ENCODE measurements around the gene TBC1D5. TPM values are rescaled to one million over a fixed set of nuclear protein-coding genes. Genes with fewer than 3 reads are reported as not detected.

The TBC1D5 gene
- total RNA-seq, 1 experiment from 2014 or later = 33.9 TPM

GRCh38 chr3:17217588-17217987, 524.8 kb downstream of the TBC1D5 start:
- no TSS peak for BruUV-seq (replicated peaks)
- Histone ChIP-seq H2AFZ (ENCODE audit: low read depth, low read length, poor library complexity, severe bottlenecking) (no peak overlapping the region), H3K4me2 (ENCODE audit: low read length) (no peak overlapping the region), H3K79me2 (ENCODE audit: insufficient read depth, low read length) (no peaks in the 10 kb centered on the region), H3K4me1 (ENCODE audit: control insufficient read depth in 1 of 2, insufficient read depth in 2 of 2, low read length in 2 of 2) (no peaks in the 10 kb centered on the region), H3K4me3 (replicated peaks in 1 of 2; ENCODE audit: low read depth in 1 of 2, low read length in 2 of 2) (no peak overlapping the region), H3K9ac (ENCODE audit: low read length) (no peak overlapping the region), H4K20me1 (ENCODE audit: insufficient read depth) (no peaks in the 10 kb centered on the region), H3K36me3 (ENCODE audit: control insufficient read depth in 1 of 2, insufficient read depth in 2 of 2, low read length in 2 of 2) (no peaks in the 10 kb centered on the region), H3K9me2 (ENCODE audit: insufficient read depth) (no peaks in the 10 kb centered on the region), H3K27ac (ENCODE audit: low read depth, low read length) (no peak overlapping the region), H3K27me3 (ENCODE audit: insufficient read depth, low read length) (no peaks in the 10 kb centered on the region), H3K9me3 (ENCODE audit: control insufficient read depth in 1 of 2, insufficient read depth in 1 of 2, low read depth in 1 of 2, low read length in 2 of 2) (no peaks in the 10 kb centered on the region)
- ChIA-PET POLR2A (no interaction called here), CTCF (no interaction called here), RAD21 (ENCODE audit: low non-redundant PET in 1 of 2, low total read pairs in 2 of 2, uncharacterized antibody in 2 of 2, unreplicated experiment in 2 of 2) (no interaction called here)
- intact Hi-C loops (cut with micrococcal nuclease) = no loop called here
- ATAC-seq (no peak), DNase-seq (ENCODE audit: low read depth, low spot score) (no peak)
- TF ChIP-seq CBX3 (IDR thresholded peaks at IDR 0.05; ENCODE audit: low read depth) = no peak
- TF ChIP-seq RAD21 (IDR thresholded peaks at IDR 0.05; ENCODE audit: low read depth) = no peak
- no peak for TF ChIP-seq ZNF274 (IDR thresholded peaks at IDR 0.05; ENCODE audit: low read depth, low read length)

- ChIA-PET POLR2A (no interaction called here), RAD21 (ENCODE audit: low non-redundant PET in 1 of 2, low total read pairs in 2 of 2, uncharacterized antibody in 2 of 2, unreplicated experiment in 2 of 2) (no interaction called here), CTCF (interaction anchor here (0.8 kb wide), 1 partner anchor 384 kb away, joined by 3 read pairs; no protein-coding TSS in a partner anchor)
- no peak overlapping the region for H3K4me3 ChIP-seq (replicated peaks in 1 of 2; ENCODE audit: low read depth in 1 of 2, low read length in 2 of 2)
- H3K27me3 ChIP-seq (ENCODE audit: insufficient read depth, low read length) = no peaks in the 10 kb centered on the region
- no peak overlapping the region for H2AFZ ChIP-seq (ENCODE audit: low read depth, low read length, poor library complexity, severe bottlenecking)
- no peak overlapping the region for H3K4me2 ChIP-seq (ENCODE audit: low read length)
- no peak for TF ChIP-seq MAX (IDR thresholded peaks at IDR 0.05)
- no peak for TF ChIP-seq ZBTB33 (IDR thresholded peaks at IDR 0.05; ENCODE audit: extremely low read depth, insufficient replicate concordance, low read length)
- TF ChIP-seq CBX3 (IDR thresholded peaks at IDR 0.05; ENCODE audit: low read depth) = no peak
- TF ChIP-seq TCF7L2 (IDR thresholded peaks at IDR 0.05; ENCODE audit: borderline replicate concordance, extremely low read depth, insufficient read depth, insufficient read length) = no peak
- TF ChIP-seq EGR1 (IDR thresholded peaks at IDR 0.05; ENCODE audit: low read depth) = no peak
- TF ChIP-seq EZH2 (IDR thresholded peaks at IDR 0.05) = no peak
- no peak for TF ChIP-seq POLR2AphosphoS5 (IDR thresholded peaks at IDR 0.05; ENCODE audit: low read depth, low read length)
- no peak for TF ChIP-seq RAD21 (IDR thresholded peaks at IDR 0.05; ENCODE audit: low read depth)
- TF ChIP-seq ZNF274 (IDR thresholded peaks at IDR 0.05; ENCODE audit: low read depth, low read length) = no peak
- TF ChIP-seq EZH2phosphoT487 (IDR thresholded peaks at IDR 0.05; ENCODE audit: borderline replicate concordance) = no peak
- no peak for TF ChIP-seq ZFX (IDR thresholded peaks at IDR 0.05)
- TF ChIP-seq JUND (IDR thresholded peaks at IDR 0.05) = no peak
- no peak for TF ChIP-seq YY1 (IDR thresholded peaks at IDR 0.05; ENCODE audit: extremely low read depth, insufficient replicate concordance, low read depth, low read length)
- no peak for TF ChIP-seq CEBPB (IDR thresholded peaks at IDR 0.05; ENCODE audit: low read depth)
- TF ChIP-seq POLR2A (IDR thresholded peaks at IDR 0.05; ENCODE audit: borderline replicate concordance, extremely low read depth, insufficient read depth, insufficient read length) = no peak
- TF ChIP-seq SP1 (IDR thresholded peaks at IDR 0.05; ENCODE audit: low read depth) = no peak
- DNase-seq (ENCODE audit: low read depth, low spot score) = no peak
- no peaks in the 10 kb centered on the region for H3K9me2 ChIP-seq (ENCODE audit: insufficient read depth)
- ATAC-seq = no peak
- no peak overlapping the region for H3K9ac ChIP-seq (ENCODE audit: low read length)
- no peak overlapping the region for H3K27ac ChIP-seq (ENCODE audit: low read depth, low read length)
- no peaks in the 10 kb centered on the region for H3K79me2 ChIP-seq (ENCODE audit: insufficient read depth, low read length)
- intact Hi-C loops (cut with micrococcal nuclease) = no loop called here
- no TSS peak for BruUV-seq (replicated peaks)
- H3K36me3 ChIP-seq (ENCODE audit: control insufficient read depth in 1 of 2, insufficient read depth in 2 of 2, low read length in 2 of 2) = no peaks in the 10 kb centered on the region
- no peaks in the 10 kb centered on the region for H3K4me1 ChIP-seq (ENCODE audit: control insufficient read depth in 1 of 2, insufficient read depth in 2 of 2, low read length in 2 of 2)
- no peaks in the 10 kb centered on the region for H3K9me3 ChIP-seq (ENCODE audit: control insufficient read depth in 1 of 2, insufficient read depth in 1 of 2, low read depth in 1 of 2, low read length in 2 of 2)
- H4K20me1 ChIP-seq (ENCODE audit: insufficient read depth) = no peaks in the 10 kb centered on the region
Measured at GRCh38 chr3:17213102-17213501, 529.3 kb downstream of the TBC1D5 start.

Measured in HCT116 (cell line).